Measurements from ENCODE around the gene MRPS5. TPM values are rescaled to one million over a fixed set of nuclear protein-coding genes. Genes with fewer than 3 reads are reported as not detected.

MRPS5 gene
- total RNA-seq, 2 donors from 2014 or later, result 55.8 to 73.1 TPM

- DNase-seq (no peak), ATAC-seq (no peak)
- intact Hi-C loops (cut with DNase I, micrococcal nuclease), result no loop called here
These were observed 68.7 kb downstream of the MRPS5 start for GRCh38 chr2:95052804-95053479.

- DNase-seq (no peak), ATAC-seq (no peak)
These were observed 69.3 kb downstream of the MRPS5 start for GRCh38 chr2:95052307-95052706.

GRCh38 chr2:95051626-95052025, 70.0 kb downstream of the MRPS5 start:
- no peak for ATAC-seq
- DNase-seq, result no peak
- intact Hi-C loops (cut with DNase I, micrococcal nuclease), result no loop called here

More at GRCh38 chr2:95052307-95052706, 69.3 kb downstream of the MRPS5 start:
- intact Hi-C loops (cut with DNase I, micrococcal nuclease), result no loop called here

- intact Hi-C loops (cut with DNase I, micrococcal nuclease), result no loop called here
- DNase-seq (no peak), ATAC-seq (no peak)
These were observed 71.0 kb downstream of the MRPS5 start for GRCh38 chr2:95050385-95051300.

- DNase-seq (no peak), ATAC-seq (no peak)
- intact Hi-C loops (cut with DNase I, micrococcal nuclease), result no loop called here
These were observed 71.6 kb downstream of the MRPS5 start for GRCh38 chr2:95049961-95050360.

- intact Hi-C loops (cut with DNase I, micrococcal nuclease), result no loop called here
These were observed 72.0 kb downstream of the MRPS5 start for GRCh38 chr2:95049683-95049955.

GRCh38 chr2:95048825-95049682, 72.6 kb downstream of the MRPS5 start:
- DNase-seq (no peak), ATAC-seq (no peak)
- intact Hi-C loops (cut with DNase I, micrococcal nuclease), result no loop called here

More at GRCh38 chr2:95049683-95049955, 72.0 kb downstream of the MRPS5 start:
- ATAC-seq (no peak), DNase-seq (no peak)

GRCh38 chr2:95047629-95048510, 73.7 kb downstream of the MRPS5 start:
- ATAC-seq (no peak), DNase-seq (no peak)
- intact Hi-C loops (cut with DNase I, micrococcal nuclease), result no loop called here

- DNase-seq, result no peak
- no peak for ATAC-seq
- intact Hi-C loops (cut with DNase I, micrococcal nuclease), result no loop called here
These were observed 75.1 kb downstream of the MRPS5 start for GRCh38 chr2:95046371-95047112.

GRCh38 chr2:95044601-95045000, 77.0 kb downstream of the MRPS5 start:
- intact Hi-C loops (cut with DNase I, micrococcal nuclease), result no loop called here
- ATAC-seq (no peak), DNase-seq (no peak)

- intact Hi-C loops (cut with DNase I, micrococcal nuclease), result no loop called here
- DNase-seq, result peak; percentile 45 to 70
These were observed 78.1 kb downstream of the MRPS5 start for GRCh38 chr2:95043300-95044093.

GRCh38 chr2:95042472-95043271, 78.9 kb downstream of the MRPS5 start:
- no peak for DNase-seq
- intact Hi-C loops (cut with DNase I, micrococcal nuclease), result no loop called here

More at GRCh38 chr2:95043300-95044093, 78.1 kb downstream of the MRPS5 start:
- ATAC-seq, result no peak

GRCh38 chr2:95041824-95042442, 79.7 kb downstream of the MRPS5 start:
- ATAC-seq, result no peak
- intact Hi-C loops (cut with DNase I, micrococcal nuclease), result no loop called here
- DNase-seq, result no peak

More at GRCh38 chr2:95042472-95043271, 78.9 kb downstream of the MRPS5 start:
- no peak for ATAC-seq

- intact Hi-C loops (cut with DNase I, micrococcal nuclease), result no loop called here
- DNase-seq (no peak), ATAC-seq (no peak)
These were observed 80.4 kb downstream of the MRPS5 start for GRCh38 chr2:95041060-95041823.

- ATAC-seq (no peak), DNase-seq (no peak)
- intact Hi-C loops (cut with DNase I, micrococcal nuclease), result no loop called here
These were observed 81.2 kb downstream of the MRPS5 start for GRCh38 chr2:95040426-95040825.

Data from left colon (tissue), 2 donors.